AG04449 (cell line): ENCODE measurements around the gene ETF1.

Experiments
- CTCF ChIA-PET: fragments of 350-600 bp; formaldehyde crosslinking; extraction: SDS; loops from one replicate; lab custom pipeline; 2021; ENCODE audit warnings: antibody characterized with exemption; lab: Yijun Ruan, JAX
- POLR2A ChIA-PET: fragments of 400-600, 350-600 bp; formaldehyde crosslinking; extraction: SDS; loops from one replicate; lab custom pipeline; 2020; ENCODE audit warnings: antibody characterized with exemption, inconsistent platforms; lab: Yijun Ruan, JAX
- DNase-seq: peaks from one replicate; pipeline ENCODE4 v3.0.0-alpha.2; 2010; ENCODE audit warnings: low read depth, low spot score
- H3K4me3 ChIP-seq: 2 replicates; pipeline ENCODE4 v1.5.1; 2011; ENCODE audit warnings: low read depth, mild to moderate bottlenecking, control low read depth, low read length
- CTCF ChIP-seq: IDR thresholded peaks from one replicate; pipeline ENCODE4 v1.5.1; 2011; ENCODE audit warnings: mild to moderate bottlenecking, moderate library complexity, low read length, control low read depth, inconsistent platforms; ENCODE audit not compliant: insufficient read depth; ENCODE audit errors: missing control alignments

The ETF1 gene

GRCh38 chr5:138529812-138530211, 13.2 kb downstream of the ETF1 start:
- ChIA-PET CTCF (interaction anchor here (1.5 to 2.6 kb wide), 3 partner anchors 13 to 80 kb away, joined by 5 to 15 read pairs (median 7); partner anchors contain the start of gene ETF1), POLR2A (no interaction called here)
- H3K4me3 ChIP-seq, result no peak overlapping the region
- no peak for DNase-seq
- TF ChIP-seq CTCF, result no peak

- TF ChIP-seq CTCF, result no peak
- no peak for DNase-seq
- H3K4me3 ChIP-seq, result no peak overlapping the region
- ChIA-PET CTCF (interaction anchor here (1.5 to 2.6 kb wide), 3 partner anchors 14 to 80 kb away, joined by 5 to 15 read pairs (median 7); partner anchors contain the start of gene ETF1), POLR2A (no interaction called here)
Observed at GRCh38 chr5:138528744-138529469, 14.1 kb downstream of the ETF1 start.

GRCh38 chr5:138528208-138528607, 14.8 kb downstream of the ETF1 start:
- H3K4me3 ChIP-seq, result no peak overlapping the region
- DNase-seq, result no peak
- POLR2A ChIA-PET, result no interaction called here
- CTCF ChIA-PET, result interaction anchor here (2.6 kb wide), 1 partner anchor 25 kb away, joined by 15 read pairs; no protein-coding TSS in a partner anchor
- TF ChIP-seq CTCF, result no peak

- ChIA-PET CTCF (interaction anchor here (0.6 to 3.2 kb wide), 7 partner anchors 10 to 78 kb away, joined by 3 to 13 read pairs (median 7); partner anchors contain the start of gene ETF1), POLR2A (interaction anchor here (0.9 kb wide), 1 partner anchor 62 kb away, joined by 4 read pairs; the partner anchor contains the start of gene EGR1)
- no peak overlapping the region for H3K4me3 ChIP-seq
- TF ChIP-seq CTCF, result no peak
- DNase-seq, result no peak
Observed at GRCh38 chr5:138527170-138527569, 15.9 kb downstream of the ETF1 start.

- TF ChIP-seq CTCF, result no peak
- no peak overlapping the region for H3K4me3 ChIP-seq
- DNase-seq, result no peak
- ChIA-PET POLR2A (no interaction called here), CTCF (no interaction called here)
Observed at GRCh38 chr5:138523406-138523805, 19.6 kb downstream of the ETF1 start.

GRCh38 chr5:138520971-138521370, 22.1 kb downstream of the ETF1 start:
- no peak for DNase-seq
- TF ChIP-seq CTCF, result no peak
- ChIA-PET POLR2A (interaction anchor here (0.6 kb wide), 1 partner anchor 28 kb away, joined by 5 read pairs; no protein-coding TSS in a partner anchor), CTCF (interaction anchor here (0.6 to 1.0 kb wide), 4 partner anchors 17 to 958 kb away, joined by 3 read pairs; no protein-coding TSS in a partner anchor)
- no peak overlapping the region for H3K4me3 ChIP-seq
